Left kidney (tissue), 2 donors: Measurements from ENCODE around the gene AGRP. TPM values are rescaled to one million over a fixed set of nuclear protein-coding genes. Genes with fewer than 3 reads are reported as not detected.
"Not testable (repeated sequence)": the region's sequence is repeated elsewhere in the genome, so short reads cannot be mapped to it uniquely, and the experiment has no call there.

Experiments used
- DNase-seq: peaks from one replicate; pipeline ENCODE4 v3.0.0-alpha.2; 2013
- polyA plus RNA-seq: library from polyadenylated mRNA; unstranded; fragments of 120-200 nt; gene quantifications from one replicate; pipeline ENCODE4 v1.2.1, GENCODE V29; 2013; ENCODE audit not compliant: insufficient read length

Gene AGRP
- polyA plus RNA-seq, 1 donor: 0.18 TPM

DNA sequence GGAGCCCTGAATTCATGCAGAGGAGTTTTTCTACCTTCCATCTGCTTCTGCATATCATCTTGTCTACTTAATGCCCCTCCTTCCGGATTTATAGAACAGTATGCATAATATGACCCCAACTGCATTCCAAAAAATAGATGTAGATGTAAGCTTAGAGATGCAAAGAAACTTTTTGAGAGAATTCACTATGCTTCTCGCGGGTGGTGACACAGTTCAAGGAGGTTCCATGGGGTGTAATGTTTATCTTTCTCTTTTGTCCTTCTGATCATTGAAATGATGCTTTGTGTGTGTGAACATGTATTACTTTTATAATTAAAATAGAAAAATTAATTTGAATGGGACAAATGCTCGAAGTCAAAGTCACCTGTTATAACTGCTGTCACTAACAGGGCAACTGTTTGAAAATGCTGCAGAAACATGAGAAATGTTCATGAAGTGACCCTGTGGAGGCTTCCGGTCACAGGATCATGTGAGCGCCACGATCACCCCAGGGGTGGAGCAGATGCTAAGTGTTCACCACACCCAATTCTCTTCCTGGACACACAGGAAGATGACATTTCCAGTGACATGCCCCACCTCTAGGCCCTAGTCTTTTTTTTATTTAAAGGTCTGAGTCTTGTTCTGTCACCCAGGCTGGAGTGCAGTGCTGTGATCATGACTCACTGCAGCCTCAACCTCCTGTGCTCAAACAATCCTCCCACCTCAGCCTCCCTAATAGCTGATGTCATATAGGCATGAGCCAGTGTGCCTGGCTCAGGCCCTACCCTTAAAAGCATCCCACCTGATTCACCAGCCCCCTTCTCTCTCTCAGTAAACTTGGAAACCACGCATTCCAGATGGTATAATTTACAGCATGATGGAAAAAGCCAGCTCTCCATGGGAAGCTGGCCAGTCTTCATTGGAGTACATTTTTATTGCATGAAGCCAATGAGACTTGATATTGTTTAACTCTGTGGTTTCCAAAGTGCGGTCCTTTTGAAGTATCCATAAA is 21.0 kb upstream of the AGRP start:
- no peak for DNase-seq

DNA sequence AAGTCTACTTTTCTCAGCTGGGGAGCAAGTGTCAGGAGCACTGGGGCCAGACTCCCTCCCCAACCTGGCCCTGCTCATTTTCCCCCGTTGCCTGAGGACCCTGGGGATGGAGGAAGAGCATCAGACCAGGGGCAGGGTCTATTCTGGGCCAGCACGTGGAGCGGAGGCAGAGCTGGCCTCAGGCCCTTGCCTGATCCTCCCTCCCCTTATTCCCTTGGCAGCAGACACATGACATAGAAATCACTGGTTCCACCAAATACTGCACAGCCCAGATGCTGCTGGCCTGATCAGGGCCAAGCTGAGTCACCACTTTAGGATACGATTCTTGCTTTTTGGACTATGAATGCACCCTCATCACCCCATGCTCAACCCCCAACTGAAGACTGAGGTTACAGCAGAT is 15.8 kb upstream of the AGRP start:
- no peak for DNase-seq

DNA sequence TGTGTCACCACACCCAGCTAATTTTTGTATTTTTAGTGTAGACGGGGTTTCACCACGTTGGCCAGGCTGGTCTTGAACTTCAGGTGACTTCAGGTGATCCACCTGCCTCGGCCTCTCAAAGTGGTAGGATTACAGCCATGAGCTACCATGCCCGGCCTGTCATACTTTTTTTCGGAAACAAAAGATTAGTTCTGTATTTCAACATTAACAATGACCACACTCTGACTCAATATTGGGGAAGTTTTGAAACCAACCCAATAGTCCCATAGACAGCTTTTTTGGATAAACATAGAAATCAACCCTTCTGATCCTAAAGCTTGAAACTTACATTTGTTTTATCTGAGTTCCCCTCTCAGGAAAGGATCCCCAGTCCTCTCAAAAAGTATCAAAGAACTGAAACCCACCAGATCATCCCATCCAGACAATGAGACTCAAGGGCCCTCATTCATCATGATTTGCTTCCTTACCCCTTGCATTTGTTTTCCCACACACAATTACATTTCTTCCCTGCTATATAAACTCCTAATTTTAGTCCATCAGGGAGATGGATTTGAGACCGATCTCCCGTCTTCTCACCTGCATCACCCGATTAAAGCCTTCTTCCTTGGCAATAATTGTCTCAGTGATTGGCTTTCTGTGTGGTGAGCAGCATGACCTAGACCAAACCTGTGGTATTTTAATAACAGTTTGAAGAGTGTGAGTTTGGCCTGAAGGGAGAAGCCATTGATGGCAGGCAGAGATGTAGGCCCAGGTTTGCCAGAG is 7.2 kb upstream of the AGRP start:
- DNase-seq: no peak

DNA sequence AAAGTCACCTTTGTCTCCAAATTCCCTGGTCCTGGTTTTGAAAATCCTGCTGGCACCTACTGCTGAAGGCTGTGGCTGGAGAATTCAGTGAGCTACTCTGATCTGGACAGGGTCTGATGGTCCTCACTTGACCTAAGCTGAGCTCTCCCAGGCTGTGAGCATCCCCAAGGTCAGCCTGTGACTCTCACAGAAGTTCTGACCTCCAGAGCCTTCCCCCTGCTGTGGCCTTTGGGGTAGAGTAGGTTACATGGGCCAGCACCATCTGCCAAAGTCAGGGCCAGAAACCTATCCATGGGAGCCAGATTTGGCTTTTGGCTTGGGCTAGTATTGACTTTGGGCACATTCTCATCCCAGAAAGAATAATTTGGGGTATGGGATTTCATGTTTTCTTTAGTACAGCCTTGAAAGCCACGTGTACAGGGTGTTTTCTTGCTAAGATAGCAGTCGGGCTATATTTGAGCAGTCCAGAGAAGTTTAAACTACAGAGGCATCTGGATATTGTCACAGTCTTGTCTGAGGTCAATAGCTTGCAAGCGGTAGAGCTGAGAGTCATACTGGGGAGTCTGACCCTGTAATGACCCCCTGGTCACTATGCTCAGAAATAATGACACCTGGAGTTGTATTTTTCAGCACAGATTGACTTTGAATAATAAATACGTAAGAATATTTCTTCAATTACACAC is 6.2 kb upstream of the AGRP start:
- no peak for DNase-seq

DNA sequence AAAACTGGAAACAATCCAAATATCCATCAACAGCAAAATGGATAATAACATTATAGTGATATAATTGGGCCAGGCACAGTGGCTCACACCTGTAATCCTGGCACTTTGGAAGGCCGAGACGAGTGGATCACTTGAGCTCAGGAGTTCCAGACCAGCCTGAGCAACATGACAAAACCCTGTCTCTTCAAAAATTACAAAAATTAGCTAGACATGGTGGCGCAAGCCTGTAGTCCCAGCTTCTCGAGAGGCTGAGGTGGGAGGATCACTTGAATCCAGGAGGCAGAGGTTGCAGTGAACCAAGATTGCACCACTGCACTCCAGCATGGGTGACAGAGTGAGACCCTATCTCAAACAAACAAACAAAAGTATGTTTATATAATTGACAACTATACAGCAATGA is 4.2 kb upstream of the AGRP start:
- DNase-seq: not testable (repeated sequence)

DNA sequence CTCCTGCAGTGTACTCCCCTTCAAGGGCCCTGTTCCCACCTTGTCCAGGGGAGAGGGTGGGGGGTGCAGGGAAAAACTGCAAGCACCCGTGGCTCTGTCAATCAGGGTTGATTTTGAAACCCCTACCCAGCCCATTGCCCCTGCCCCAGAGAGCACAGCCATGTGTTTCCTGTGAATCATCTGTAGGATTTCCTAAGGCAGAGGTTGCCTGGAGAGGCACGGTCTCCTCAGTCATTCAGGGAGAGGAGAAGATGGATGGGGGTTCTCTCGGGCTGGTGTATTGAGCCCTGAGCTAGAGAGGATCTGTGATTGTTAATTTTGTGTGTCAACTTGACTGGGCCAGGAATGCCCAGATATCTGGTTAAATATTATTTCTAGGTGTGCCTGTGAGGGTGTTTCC is 3.5 kb upstream of the AGRP start:
- DNase-seq: no peak

DNA sequence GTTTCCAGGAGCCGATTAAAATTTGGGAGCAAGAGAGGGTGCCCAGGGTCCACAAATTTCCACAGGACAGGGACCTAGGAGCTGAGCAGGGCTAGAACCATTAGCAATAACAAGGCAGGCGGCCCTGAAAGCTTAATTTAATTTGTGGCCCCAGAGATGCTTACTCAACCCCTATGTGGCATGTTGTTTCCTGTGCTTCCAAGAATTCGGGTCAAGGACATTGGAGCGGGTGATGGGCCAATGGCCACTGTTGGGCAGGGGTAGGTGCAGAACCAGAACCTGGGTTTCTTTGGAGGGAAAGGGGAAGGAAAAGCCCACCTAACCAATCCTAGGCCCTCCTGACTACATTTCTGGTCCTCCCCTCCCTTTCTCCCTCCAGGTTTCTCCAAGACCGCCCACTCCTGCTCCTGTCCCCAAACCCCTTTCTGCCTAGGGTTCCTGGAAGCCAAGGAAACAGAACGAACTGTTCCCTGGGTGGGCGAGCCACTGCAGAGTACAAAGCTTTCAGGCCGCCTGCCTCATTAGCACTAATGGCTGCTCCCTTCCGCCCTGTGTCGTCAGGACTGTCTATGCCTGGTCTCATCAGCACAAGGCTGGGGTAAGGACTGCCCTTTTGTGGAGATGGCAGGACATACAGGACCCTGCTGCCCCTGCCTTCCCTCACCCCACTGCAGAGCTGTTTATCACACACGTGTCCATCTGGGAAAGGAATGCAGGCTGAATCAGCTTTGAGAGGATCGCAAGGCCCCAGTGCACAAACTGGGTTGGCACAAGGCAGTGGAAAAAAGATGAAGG is 581 bp upstream of the AGRP start:
- no peak for DNase-seq

DNA sequence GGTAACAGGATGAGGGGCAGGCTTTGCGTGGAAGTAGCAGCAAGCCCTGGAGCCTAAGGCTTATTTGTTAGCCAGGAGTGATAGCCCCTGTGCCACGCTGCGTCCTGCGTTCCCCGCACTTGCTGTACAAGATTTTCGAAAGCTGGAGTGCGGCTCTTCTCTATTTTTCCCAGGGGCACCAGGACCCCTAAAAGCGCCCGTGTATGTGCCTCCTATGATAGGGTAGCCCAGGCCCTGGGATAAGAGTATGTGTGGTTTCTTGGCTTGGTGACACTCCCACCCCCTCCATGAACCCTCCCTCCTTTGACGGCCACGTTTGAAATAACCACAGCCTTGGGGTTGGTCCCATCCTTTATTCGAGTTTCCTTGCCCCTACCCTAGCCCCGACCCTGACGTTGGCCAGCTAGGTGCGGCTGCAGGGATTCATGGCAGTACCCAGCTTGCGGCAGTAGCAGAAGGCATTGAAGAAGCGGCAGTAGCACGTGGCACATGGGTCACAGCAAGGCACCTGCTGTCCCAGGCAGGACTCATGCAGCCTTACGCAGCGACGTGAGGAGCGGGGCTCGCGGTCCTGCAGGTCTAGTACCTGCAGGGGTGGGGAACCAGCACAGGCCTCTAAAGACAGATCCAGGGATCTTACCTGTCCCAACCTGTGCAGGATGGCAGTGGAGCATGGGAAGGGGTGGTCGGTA is 968 bp downstream of the AGRP start:
- no peak for DNase-seq

DNA sequence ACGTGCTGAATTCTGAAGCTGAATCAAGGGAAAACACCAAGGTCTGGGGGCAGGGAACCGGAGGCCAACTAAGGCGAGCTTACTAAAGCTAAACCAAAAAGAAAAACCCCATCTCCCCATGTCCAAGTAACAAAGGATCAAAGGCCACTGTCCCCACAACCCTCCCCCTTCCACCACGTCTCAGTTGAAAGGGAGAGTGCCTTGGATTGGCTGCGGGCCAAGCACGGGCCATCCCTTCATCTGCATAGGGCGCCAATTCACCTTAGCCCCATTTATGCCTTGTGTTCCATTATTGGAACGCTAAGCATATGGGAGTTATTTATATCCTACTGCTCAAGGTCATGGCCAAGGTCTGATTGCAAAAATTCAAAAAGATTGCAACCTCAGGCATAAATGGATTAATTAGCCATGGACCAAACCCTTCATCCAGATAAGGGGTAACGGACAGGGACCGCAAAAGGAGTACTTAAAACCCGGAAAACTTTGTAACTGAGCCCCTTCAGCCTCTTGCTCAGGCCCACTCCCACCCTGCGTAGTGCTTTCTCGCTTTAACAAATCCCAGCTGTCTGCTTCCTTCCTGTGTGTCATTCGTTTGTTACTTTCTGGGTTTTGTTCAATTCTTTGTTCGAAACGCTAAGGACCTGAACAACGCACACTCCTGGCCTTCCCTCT is 1.6 kb downstream of the AGRP start:
- DNase-seq: no peak

DNA sequence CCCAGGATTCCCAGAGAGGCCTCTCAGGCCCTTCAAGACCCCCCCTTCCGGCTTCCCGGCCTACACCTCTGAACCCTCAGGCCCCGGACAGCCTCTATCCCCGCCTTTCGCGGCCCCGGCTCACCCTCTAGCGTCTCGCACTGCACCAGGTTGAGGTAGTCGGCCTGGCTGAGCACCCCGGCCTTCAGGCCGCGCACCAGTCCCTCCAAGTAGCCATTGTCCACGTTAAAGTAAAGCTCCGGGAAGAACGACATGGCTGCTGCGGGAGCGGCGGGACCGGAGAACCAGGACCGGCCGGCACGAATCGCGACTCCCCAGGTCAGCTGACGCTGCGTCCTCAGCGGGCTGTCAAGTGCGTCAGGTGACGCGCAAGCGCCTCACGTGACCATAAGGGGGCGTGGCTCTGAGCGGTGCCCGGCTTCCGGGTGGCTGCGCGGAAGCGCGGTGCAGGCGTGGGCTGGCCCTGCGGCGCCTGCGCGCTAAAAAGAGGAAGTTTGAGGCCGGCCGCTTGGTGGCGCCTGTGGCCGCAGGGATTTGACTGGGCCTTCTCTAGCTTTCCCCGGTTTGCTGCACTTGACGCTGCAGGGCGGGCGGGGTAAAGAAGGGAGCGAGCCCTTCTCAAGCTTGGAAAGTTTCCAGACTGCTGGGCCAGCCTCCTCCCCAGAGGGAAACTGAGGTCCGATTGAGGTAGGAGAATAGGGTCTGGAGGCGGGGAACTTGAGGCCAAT is 2.4 kb downstream of the AGRP start, which contains the start of gene ATP6V0D1:
TSS of gene ATP6V0D1 (minus strand) at position 325 of the 728 bp plus-strand sequence. CDS start at position 254, 71 bp downstream.
- peak; percentile 96 for DNase-seq

DNA sequence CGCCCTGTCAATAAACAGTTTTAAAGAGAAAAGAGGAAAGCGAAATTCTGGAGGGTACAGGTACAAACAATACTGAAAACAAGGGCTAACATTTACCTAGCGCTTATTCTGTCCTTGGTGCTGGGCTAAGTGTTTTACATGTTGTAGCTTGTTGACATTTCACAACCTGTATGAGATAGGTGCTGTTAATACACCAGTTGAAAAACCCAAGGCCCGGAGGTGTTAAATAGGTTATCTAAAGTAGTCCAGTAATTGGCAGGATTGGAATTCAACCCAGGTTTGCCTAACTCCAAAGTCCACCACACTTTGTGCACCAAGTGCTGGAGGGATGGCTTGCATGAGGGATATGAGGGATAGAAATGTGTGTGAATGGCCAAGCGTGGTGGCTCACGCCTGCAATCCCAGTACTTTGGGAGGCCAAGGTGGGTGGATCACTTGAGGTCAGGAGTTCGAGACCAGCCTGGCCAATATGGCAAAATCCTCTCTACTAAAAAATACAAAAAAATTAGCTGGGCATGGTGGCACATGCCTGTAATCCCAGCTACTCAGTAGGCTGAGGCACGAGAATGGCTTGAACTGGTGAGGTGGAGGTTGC is 5.3 kb downstream of the AGRP start:
- DNase-seq: no peak

DNA sequence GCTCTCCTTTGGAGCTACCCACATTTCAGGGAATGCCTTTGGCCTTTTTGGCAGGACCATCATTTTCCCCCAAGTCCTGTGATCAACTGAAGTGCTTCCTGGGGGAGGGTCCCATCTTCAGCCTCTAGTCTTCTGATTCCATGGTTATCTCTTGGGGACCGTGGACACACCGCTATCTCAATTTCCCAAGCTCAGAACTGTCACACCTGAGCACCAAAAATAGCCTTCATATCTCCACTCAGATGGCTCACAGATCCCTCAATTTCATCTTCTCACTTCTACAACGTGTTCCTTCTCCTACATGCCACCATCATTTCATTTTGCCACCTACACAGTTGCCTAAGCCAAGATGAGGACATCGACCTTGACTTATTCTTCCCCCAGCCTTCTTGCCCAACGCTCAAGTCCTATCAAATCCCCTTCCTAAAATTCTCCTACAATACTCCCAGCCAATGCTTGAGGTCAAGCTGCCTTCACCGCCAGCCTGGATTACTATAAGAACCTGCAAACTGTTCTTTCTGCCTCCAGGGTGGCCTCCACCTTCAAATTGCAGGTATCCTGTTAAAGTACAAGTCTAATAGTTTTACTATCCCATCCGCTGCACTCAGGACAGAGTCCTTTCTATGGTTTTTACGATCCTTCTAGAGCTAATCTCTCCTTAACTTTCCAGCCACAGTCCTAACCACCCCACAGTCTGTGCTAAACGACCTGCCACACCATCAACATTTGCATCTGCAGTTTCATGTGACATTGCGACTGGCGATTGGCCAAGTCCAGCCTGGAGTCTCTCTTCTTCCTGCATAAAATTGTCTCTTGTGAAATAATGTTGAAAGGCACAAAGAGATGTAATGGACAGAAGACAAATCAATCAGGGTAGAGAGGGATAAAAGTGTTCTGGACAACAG is 8.5 kb downstream of the AGRP start:
- no peak for DNase-seq

DNA sequence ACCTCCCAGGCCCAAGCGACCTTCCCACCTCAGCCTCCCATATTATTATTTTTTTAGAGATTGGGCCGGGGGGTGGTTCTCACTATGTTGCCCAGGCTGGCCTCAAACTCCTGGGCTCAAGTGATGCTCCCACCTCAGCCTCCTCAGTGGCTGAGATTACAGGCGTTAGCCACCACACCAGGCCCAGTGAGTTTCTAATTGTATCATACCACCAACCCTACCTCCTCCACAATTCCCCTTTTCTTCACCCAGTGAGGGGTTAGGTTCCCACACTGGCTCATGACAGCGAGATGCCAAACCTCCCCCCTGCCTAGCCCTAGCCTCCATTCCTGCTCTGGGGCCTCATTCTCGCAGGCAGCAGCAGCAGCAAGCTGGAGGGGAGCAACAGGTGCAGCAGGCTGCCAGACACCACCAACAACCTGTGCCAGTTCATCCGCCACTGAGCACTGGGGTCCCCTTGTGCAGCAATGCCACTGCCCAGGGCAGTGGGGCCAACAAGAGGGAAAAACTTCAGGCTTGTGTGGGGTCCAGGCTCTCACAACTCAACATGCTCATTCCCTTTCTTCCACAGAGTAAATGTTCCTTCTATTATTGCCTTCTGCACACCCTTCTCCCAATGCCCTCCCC is 11.5 kb downstream of the AGRP start:
- no peak for DNase-seq

DNA sequence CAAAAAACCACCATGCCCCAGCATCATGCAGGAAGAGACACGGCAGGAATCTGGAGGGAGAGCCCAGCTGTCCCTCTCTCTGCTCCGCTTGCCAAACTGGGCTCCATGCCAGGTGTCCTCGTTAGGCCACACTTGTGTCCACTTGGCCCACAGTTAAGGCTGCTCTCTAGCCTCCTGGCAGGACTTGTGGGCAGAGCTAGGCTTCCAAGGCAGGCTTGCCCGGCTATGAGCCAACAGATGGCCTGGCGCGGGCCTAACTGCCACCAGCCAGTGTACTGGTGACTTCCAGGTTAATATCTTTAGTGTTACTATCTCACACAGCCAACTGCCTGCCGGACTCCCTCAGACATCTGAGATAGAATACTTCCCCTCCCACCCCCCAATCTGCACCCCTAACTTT is 13.0 kb downstream of the AGRP start:
- DNase-seq: no peak

DNA sequence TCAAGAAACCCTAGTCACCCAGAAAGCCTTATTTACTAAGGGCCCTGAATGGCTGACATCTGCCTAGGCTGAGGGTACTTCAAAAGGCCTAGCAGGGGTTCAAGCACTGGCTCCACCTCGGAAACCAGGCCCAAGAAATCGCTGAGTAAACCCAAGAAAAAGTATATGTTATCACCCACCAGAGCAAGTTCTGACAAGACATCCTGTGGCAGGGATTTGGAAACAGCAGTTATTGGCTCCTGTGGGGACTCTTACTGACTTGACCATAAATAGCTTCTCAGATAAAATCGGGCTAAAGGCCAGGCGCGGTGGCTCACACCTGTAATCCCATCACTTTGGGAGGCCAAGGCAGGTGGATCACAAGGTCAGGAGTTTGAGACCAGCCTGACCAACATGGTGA is 14.6 kb downstream of the AGRP start:
- DNase-seq: no peak

DNA sequence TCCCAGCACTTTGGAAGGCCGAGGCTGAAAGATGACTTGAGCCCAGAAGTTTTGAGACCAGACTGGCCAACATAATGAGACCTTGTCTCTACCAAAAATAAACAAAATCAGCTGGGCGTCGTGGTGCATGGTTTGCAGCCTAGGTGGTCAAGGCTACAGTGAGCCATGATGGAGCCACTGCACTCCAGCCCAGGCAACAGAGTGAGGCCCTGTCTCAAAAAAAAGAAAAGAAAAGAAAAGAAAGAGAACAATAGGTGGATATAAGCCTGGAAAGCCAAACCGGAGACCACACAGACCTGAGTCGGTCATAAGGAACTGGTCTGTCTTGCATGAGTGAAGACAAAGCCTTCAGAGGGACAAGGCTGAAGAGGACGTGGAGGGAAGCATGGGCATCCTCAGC is 16.8 kb downstream of the AGRP start:
- DNase-seq: no peak

DNA sequence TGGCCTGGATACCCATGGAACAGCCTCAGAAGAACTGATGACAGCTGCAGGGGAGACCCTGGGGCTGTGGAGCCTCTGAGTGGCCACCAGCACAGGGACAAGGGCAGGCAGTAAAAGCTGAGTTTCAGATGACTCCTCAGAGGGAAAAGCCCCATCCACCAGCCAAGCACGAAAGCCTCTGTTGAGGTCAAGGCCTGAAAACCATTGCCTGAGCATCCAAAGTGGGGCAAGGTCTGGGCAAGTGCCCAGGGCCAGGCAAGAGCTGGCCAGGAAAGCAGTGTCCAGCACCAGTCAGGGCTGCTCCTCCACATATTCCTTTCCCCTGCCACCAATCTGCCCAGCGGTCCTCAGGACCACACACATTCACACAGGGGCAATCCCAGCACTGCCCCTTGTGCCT is 18.8 kb downstream of the AGRP start:
- no peak for DNase-seq

DNA sequence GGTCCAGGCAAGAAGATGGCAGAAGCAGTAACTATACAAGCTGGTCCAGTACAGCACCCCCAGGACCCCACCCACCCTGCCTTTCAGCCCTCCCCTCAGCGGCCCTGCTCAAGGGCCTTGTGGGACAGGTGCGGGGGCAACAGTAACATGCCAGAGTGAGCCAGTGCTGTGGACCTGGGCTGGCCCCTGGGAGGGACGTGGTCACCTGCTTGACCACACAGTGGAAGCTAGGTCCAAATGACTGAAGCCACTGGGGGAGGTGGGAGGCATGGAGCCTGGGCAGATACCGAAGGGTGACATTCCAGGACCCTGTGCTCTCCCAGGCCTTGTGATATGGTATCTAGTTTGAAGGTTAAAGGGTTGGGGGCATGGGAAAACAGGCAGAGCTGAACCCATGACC is 19.7 kb downstream of the AGRP start:
- no peak for DNase-seq
